ENCODE measurements around the gene PICK1. TPM values are rescaled to one million over a fixed set of nuclear protein-coding genes. Genes with fewer than 3 reads are reported as not detected.

Gene PICK1
- total and polyA plus RNA-seq, 4 donors, result 5.8 to 25.8 (median 13.1) TPM

- H3K4me3 ChIP-seq (ENCODE audit: low read depth in 1 of 3, low read length in 3 of 3), result no peak overlapping the region
- TF ChIP-seq HNF4G (IDR thresholded peaks at IDR 0.05), result no peak
- TF ChIP-seq RAD21 (IDR thresholded peaks at IDR 0.05), result peak in 1 of 2 donors; percentile 26
- TF ChIP-seq SP1 (IDR thresholded peaks at IDR 0.05), result no peak
- no peaks in the 10 kb centered on the region for H3K4me1 ChIP-seq (ENCODE audit: control insufficient read depth in 4 of 4, insufficient read depth in 4 of 4, low read length in 3 of 4)
- H3K36me3 ChIP-seq (ENCODE audit: control insufficient read depth in 4 of 4, insufficient read depth in 3 of 4, low read depth in 1 of 4, low read length in 3 of 4), result no peaks in the 10 kb centered on the region
- H3K27me3 ChIP-seq (ENCODE audit: control insufficient read depth in 4 of 4, insufficient read depth in 4 of 4, low read length in 3 of 4), result no peaks in the 10 kb centered on the region
- 54% methylated on average over 32 of the region's 32 CpGs for WGBS
- no peaks in the 10 kb centered on the region for H3K9me3 ChIP-seq (ENCODE audit: control insufficient read depth in 4 of 4, low read length in 3 of 4)
- DNase-seq (ENCODE audit: low spot score), result no peak
- peak overlapping the region in 1 of 2 donors; percentile 45 for H3K27ac ChIP-seq (ENCODE audit: low read depth in 1 of 2, low read length in 2 of 2)
- no peak overlapping the region for H3K9ac ChIP-seq (ENCODE audit: low read depth in 1 of 2, low read length in 2 of 2)
Measured at GRCh38 chr22:38097557-38098409, 40.6 kb downstream of the PICK1 start.

GRCh38 chr22:38098410-38099249 lies 41.4 kb downstream of the PICK1 start:
- Histone ChIP-seq H3K36me3 (ENCODE audit: control insufficient read depth in 4 of 4, insufficient read depth in 3 of 4, low read depth in 1 of 4, low read length in 3 of 4) (no peaks in the 10 kb centered on the region), H3K9me3 (ENCODE audit: control insufficient read depth in 4 of 4, low read length in 3 of 4) (no peaks in the 10 kb centered on the region), H3K4me1 (ENCODE audit: control insufficient read depth in 4 of 4, insufficient read depth in 4 of 4, low read length in 3 of 4) (no peaks in the 10 kb centered on the region), H3K4me3 (ENCODE audit: low read depth in 1 of 3, low read length in 3 of 3) (no peak overlapping the region), H3K27me3 (ENCODE audit: control insufficient read depth in 4 of 4, insufficient read depth in 4 of 4, low read length in 3 of 4) (no peaks in the 10 kb centered on the region), H3K9ac (ENCODE audit: low read depth in 1 of 2, low read length in 2 of 2) (no peak overlapping the region), H3K27ac (ENCODE audit: low read depth in 1 of 2, low read length in 2 of 2) (peak overlapping the region in 1 of 2 donors; percentile 45)
- WGBS, result 69% methylated on average over 9 of the region's 9 CpGs
- TF ChIP-seq REST (IDR thresholded peaks at IDR 0.05) (peak; percentile 52), JUND (IDR thresholded peaks at IDR 0.05) (no peak)
- no peak for DNase-seq (ENCODE audit: low spot score)

- Histone ChIP-seq H3K4me3 (ENCODE audit: low read depth in 1 of 3, low read length in 3 of 3) (no peak overlapping the region), H3K9ac (ENCODE audit: low read depth in 1 of 2, low read length in 2 of 2) (no peak overlapping the region), H3K9me3 (ENCODE audit: control insufficient read depth in 4 of 4, low read length in 3 of 4) (no peaks in the 10 kb centered on the region), H3K4me1 (ENCODE audit: control insufficient read depth in 4 of 4, insufficient read depth in 4 of 4, low read length in 3 of 4) (peaks cover 11 to 17% (median 14%) of the 10 kb centered on the region in 4 donors), H3K27me3 (ENCODE audit: control insufficient read depth in 4 of 4, insufficient read depth in 4 of 4, low read length in 3 of 4) (no peaks in the 10 kb centered on the region), H3K27ac (ENCODE audit: low read depth in 1 of 2, low read length in 2 of 2) (no peak overlapping the region), H3K36me3 (ENCODE audit: control insufficient read depth in 4 of 4, insufficient read depth in 3 of 4, low read depth in 1 of 4, low read length in 3 of 4) (no peaks in the 10 kb centered on the region)
- WGBS, result 72% methylated on average over 8 of the region's 8 CpGs
- DNase-seq (ENCODE audit: low spot score), result no peak
- TF ChIP-seq FOXA1 (IDR thresholded peaks at IDR 0.05) (no peak), GABPA (IDR thresholded peaks at IDR 0.05 in 1 of 2, conservative IDR thresholded peaks at IDR 0.05 in 1 of 2) (no peak), FOXA2 (IDR thresholded peaks at IDR 0.05) (no peak), EGR1 (IDR thresholded peaks at IDR 0.05; ENCODE audit: low read depth in 2 of 2) (no peak), RXRA (IDR thresholded peaks at IDR 0.05) (no peak), MAX (IDR thresholded peaks at IDR 0.05) (no peak), SP1 (IDR thresholded peaks at IDR 0.05) (no peak), ATF3 (IDR thresholded peaks at IDR 0.05) (no peak), HNF4A (conservative IDR thresholded peaks at IDR 0.05) (no peak)
- TF ChIP-seq, protein P1, sequence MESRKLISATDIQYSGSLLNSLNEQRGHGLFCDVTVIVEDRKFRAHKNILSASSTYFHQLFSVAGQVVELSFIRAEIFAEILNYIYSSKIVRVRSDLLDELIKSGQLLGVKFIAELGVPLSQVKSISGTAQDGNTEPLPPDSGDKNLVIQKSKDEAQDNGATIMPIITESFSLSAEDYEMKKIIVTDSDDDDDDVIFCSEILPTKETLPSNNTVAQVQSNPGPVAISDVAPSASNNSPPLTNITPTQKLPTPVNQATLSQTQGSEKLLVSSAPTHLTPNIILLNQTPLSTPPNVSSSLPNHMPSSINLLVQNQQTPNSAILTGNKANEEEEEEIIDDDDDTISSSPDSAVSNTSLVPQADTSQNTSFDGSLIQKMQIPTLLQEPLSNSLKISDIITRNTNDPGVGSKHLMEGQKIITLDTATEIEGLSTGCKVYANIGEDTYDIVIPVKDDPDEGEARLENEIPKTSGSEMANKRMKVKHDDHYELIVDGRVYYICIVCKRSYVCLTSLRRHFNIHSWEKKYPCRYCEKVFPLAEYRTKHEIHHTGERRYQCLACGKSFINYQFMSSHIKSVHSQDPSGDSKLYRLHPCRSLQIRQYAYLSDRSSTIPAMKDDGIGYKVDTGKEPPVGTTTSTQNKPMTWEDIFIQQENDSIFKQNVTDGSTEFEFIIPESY (IDR thresholded peaks at IDR 0.05), result no peak
Measured at GRCh38 chr22:38103641-38104040, 46.4 kb downstream of the PICK1 start.

Data from liver (tissue), 9 donors.